ENCODE data around the gene FLT4. TPM values are rescaled to one million over a fixed set of nuclear protein-coding genes. Genes with fewer than 3 reads are reported as not detected.

FLT4 gene
- total RNA-seq, 2 experiments from 2014 or later: not detected

- BruUV-seq (replicated peaks): no TSS peak
- Histone ChIP-seq H2AFZ (ENCODE audit: low read length) (no peak overlapping the region), H3K4me1 (ENCODE audit: insufficient read depth, low read length, poor library complexity, severe bottlenecking) (no peaks in the 10 kb centered on the region), H3K4me3 (ENCODE audit: low read depth, low read length, poor library complexity, severe bottlenecking) (no peak overlapping the region), H3K79me2 (ENCODE audit: insufficient read depth, low read depth, low read length) (no peaks in the 10 kb centered on the region), H3K4me2 (ENCODE audit: low read length) (no peak overlapping the region), H3K27ac (ENCODE audit: low read depth, low read length, poor library complexity, severe bottlenecking) (no peak overlapping the region), H3K36me3 (ENCODE audit: insufficient read depth, low read length) (no peaks in the 10 kb centered on the region), H3K9me2 (ENCODE audit: insufficient read depth, low read length) (no peaks in the 10 kb centered on the region), H3K9me3 (ENCODE audit: low read length) (no peaks in the 10 kb centered on the region), H4K20me1 (ENCODE audit: insufficient read depth, low read length) (no peaks in the 10 kb centered on the region)
- ChIA-PET POLR2A (interaction anchor here (0.6 kb wide), 2 partner anchors 88 to 107 kb away, joined by 3 to 4 read pairs; no protein-coding TSS in a partner anchor), CTCF (ENCODE audit: unreplicated experiment) (no interaction called here)
- no peak for DNase-seq (ENCODE audit: low spot score)
- TF ChIP-seq CTCF (conservative IDR thresholded peaks at IDR 0.05; ENCODE audit: low read length) (no peak), EZH2phosphoT487 (IDR thresholded peaks at IDR 0.05; ENCODE audit: borderline replicate concordance, low read depth, low read length) (no peak)
- intact Hi-C loops (cut with micrococcal nuclease; ENCODE audit: unreplicated experiment): no loop called here
These were observed 50.4 kb downstream of the FLT4 start for GRCh38 chr5:180598797-180599589.

- no peak overlapping the region for H3K27ac ChIP-seq (ENCODE audit: low read depth, low read length, poor library complexity, severe bottlenecking)
- intact Hi-C loops (cut with micrococcal nuclease; ENCODE audit: unreplicated experiment): no loop called here
- H3K4me3 ChIP-seq (ENCODE audit: low read depth, low read length, poor library complexity, severe bottlenecking): no peak overlapping the region
- no peaks in the 10 kb centered on the region for H3K79me2 ChIP-seq (ENCODE audit: insufficient read depth, low read depth, low read length)
- TF ChIP-seq CTCF (conservative IDR thresholded peaks at IDR 0.05; ENCODE audit: low read length) (no peak), EZH2phosphoT487 (IDR thresholded peaks at IDR 0.05; ENCODE audit: borderline replicate concordance, low read depth, low read length) (no peak)
- H3K9me2 ChIP-seq (ENCODE audit: insufficient read depth, low read length): no peaks in the 10 kb centered on the region
- no peaks in the 10 kb centered on the region for H3K9me3 ChIP-seq (ENCODE audit: low read length)
- no peak for DNase-seq (ENCODE audit: low spot score)
- CTCF ChIA-PET (ENCODE audit: unreplicated experiment): no interaction called here
- H4K20me1 ChIP-seq (ENCODE audit: insufficient read depth, low read length): no peaks in the 10 kb centered on the region
- H2AFZ ChIP-seq (ENCODE audit: low read length): no peak overlapping the region
- no TSS peak for BruUV-seq (replicated peaks)
- no peak overlapping the region for H3K4me2 ChIP-seq (ENCODE audit: low read length)
- POLR2A ChIA-PET: no interaction called here
- H3K36me3 ChIP-seq (ENCODE audit: insufficient read depth, low read length): no peaks in the 10 kb centered on the region
- H3K4me1 ChIP-seq (ENCODE audit: insufficient read depth, low read length, poor library complexity, severe bottlenecking): no peaks in the 10 kb centered on the region
These were observed 51.1 kb downstream of the FLT4 start for GRCh38 chr5:180598316-180598701.

GRCh38 chr5:180596668-180597231, 52.6 kb downstream of the FLT4 start:
- Histone ChIP-seq H3K79me2 (ENCODE audit: insufficient read depth, low read depth, low read length) (no peaks in the 10 kb centered on the region), H3K9me2 (ENCODE audit: insufficient read depth, low read length) (no peaks in the 10 kb centered on the region), H3K27ac (ENCODE audit: low read depth, low read length, poor library complexity, severe bottlenecking) (no peak overlapping the region), H3K4me2 (ENCODE audit: low read length) (no peak overlapping the region), H3K4me1 (ENCODE audit: insufficient read depth, low read length, poor library complexity, severe bottlenecking) (no peaks in the 10 kb centered on the region), H3K36me3 (ENCODE audit: insufficient read depth, low read length) (no peaks in the 10 kb centered on the region), H2AFZ (ENCODE audit: low read length) (no peak overlapping the region), H3K9me3 (ENCODE audit: low read length) (no peaks in the 10 kb centered on the region), H3K4me3 (ENCODE audit: low read depth, low read length, poor library complexity, severe bottlenecking) (no peak overlapping the region), H4K20me1 (ENCODE audit: insufficient read depth, low read length) (no peaks in the 10 kb centered on the region)
- intact Hi-C loops (cut with micrococcal nuclease; ENCODE audit: unreplicated experiment): no loop called here
- no TSS peak for BruUV-seq (replicated peaks)
- DNase-seq (ENCODE audit: low spot score): no peak
- CTCF ChIA-PET (ENCODE audit: unreplicated experiment): no interaction called here
- TF ChIP-seq EZH2phosphoT487 (IDR thresholded peaks at IDR 0.05; ENCODE audit: borderline replicate concordance, low read depth, low read length) (no peak), CTCF (conservative IDR thresholded peaks at IDR 0.05; ENCODE audit: low read length) (no peak)
- POLR2A ChIA-PET: interaction anchor here (0.6 kb wide), 1 partner anchor 28 kb away, joined by 5 read pairs; no protein-coding TSS in a partner anchor
